Hematopoietic multipotent progenitor cell treated with erythropoietin and hydrocortisone succinate and interleukin-3 and kit ligand, for 17 days (in vitro differentiated cells): ENCODE results near the gene ZNF695.
"Not testable (repeated sequence)": the region's sequence is repeated elsewhere in the genome, so short reads cannot be mapped to it uniquely, and the experiment has no call there.

Source experiments
- DNase-seq: peaks from one replicate; pipeline ENCODE4 v3.0.0-alpha.2; 2015; ENCODE audit warnings: low spot score

Gene ZNF695

GRCh38 chr1:247007511-247008405 lies at the start of gene ZNF695:
Gene ZNF695 (minus strand): TSS chr1:247008057. CDS start chr1:247007908, 149 bp downstream.
- no peak for DNase-seq

GRCh38 chr1:247056071-247056470 lies 48.2 kb upstream of the ZNF695 start:
- no peak for DNase-seq

- DNase-seq: no peak
Measured at GRCh38 chr1:247054992-247055415, 47.1 kb upstream of the ZNF695 start.

- no peak for DNase-seq
Measured at GRCh38 chr1:247047702-247048101, 39.8 kb upstream of the ZNF695 start.

- DNase-seq: no peak
Measured at GRCh38 chr1:247047260-247047659, 39.4 kb upstream of the ZNF695 start.

GRCh38 chr1:247043406-247043805 lies 35.5 kb upstream of the ZNF695 start:
- no peak for DNase-seq

GRCh38 chr1:247037511-247038320 lies 29.9 kb upstream of the ZNF695 start:
- no peak for DNase-seq

GRCh38 chr1:247032306-247032705 lies 24.4 kb upstream of the ZNF695 start:
- DNase-seq: not testable (repeated sequence)

GRCh38 chr1:247024658-247025057 lies 16.8 kb upstream of the ZNF695 start:
- DNase-seq: not testable (repeated sequence)

- DNase-seq: no peak
Measured at GRCh38 chr1:247013391-247013790, 5.5 kb upstream of the ZNF695 start.

- no peak for DNase-seq
Measured at GRCh38 chr1:247008406-247008799, 546 bp upstream of the ZNF695 start.

- DNase-seq: not testable (repeated sequence)
Measured at GRCh38 chr1:247004081-247004480, 3.8 kb downstream of the ZNF695 start.

GRCh38 chr1:246989901-246990300 lies 18.0 kb downstream of the ZNF695 start:
- no peak for DNase-seq

- no peak for DNase-seq
Measured at GRCh38 chr1:246988316-246988715, 19.5 kb downstream of the ZNF695 start.

- DNase-seq: no peak
Measured at GRCh38 chr1:246987083-246987690, 20.7 kb downstream of the ZNF695 start.

GRCh38 chr1:246978785-246979184 lies 29.1 kb downstream of the ZNF695 start:
- DNase-seq: no peak

GRCh38 chr1:246978281-246978680 lies 29.6 kb downstream of the ZNF695 start:
- no peak for DNase-seq

GRCh38 chr1:246971969-246972368 lies 35.9 kb downstream of the ZNF695 start:
- no peak for DNase-seq

- DNase-seq: peak; percentile 42
Measured at GRCh38 chr1:246971090-246971721, 36.7 kb downstream of the ZNF695 start.

- DNase-seq: no peak
Measured at GRCh38 chr1:246969621-246970020, 38.2 kb downstream of the ZNF695 start.

GRCh38 chr1:246966502-246966901 lies 41.4 kb downstream of the ZNF695 start:
- DNase-seq: no peak
